Activated CD8-positive, alpha-beta T cell treated with anti-CD3 and anti-CD28 coated beads for 36 hours (primary cell): Measurements from ENCODE around the gene NOC4L. TPM values are rescaled to one million over a fixed set of nuclear protein-coding genes. Genes with fewer than 3 reads are reported as not detected.

Experiments
- ATAC-seq: fragments of 200-7000 bp; cut with Tn5 transposase; one replicate; pipeline ENCODE4 v1.10.0; 2021; ENCODE audit warnings: mild to moderate bottlenecking, moderate library complexity
- CTCF ChIA-PET: fragments of 350-600 bp; sonication (Branson Sonifier 250); formaldehyde crosslinking; loops from one replicate; lab custom pipeline; 2021; ENCODE audit warnings: antibody characterized with exemption; lab: Charles Lee
- POLR2A ChIA-PET: fragments of 350-600 bp; sonication (Branson Sonifier 250); formaldehyde crosslinking; loops from one replicate; lab custom pipeline; 2021; ENCODE audit warnings: antibody characterized with exemption; lab: Charles Lee
- DNase-seq: peaks from one replicate; pipeline ENCODE4 v3.0.0-alpha.2; 2020
- H3K27ac Mint-ChIP-seq: one replicate; pipeline ENCODE4 v1.8.0; 2021; ENCODE audit warnings: mild to moderate bottlenecking, mixed read lengths
- H3K27me3 Mint-ChIP-seq: one replicate; pipeline ENCODE4 v1.8.0; 2021; ENCODE audit warnings: mixed read lengths
- H3K36me3 Mint-ChIP-seq: one replicate; pipeline ENCODE4 v1.8.0; 2021; ENCODE audit warnings: low read depth, mixed read lengths
- H3K4me1 Mint-ChIP-seq: one replicate; pipeline ENCODE4 v1.8.0; 2021; ENCODE audit warnings: low read depth, mixed read lengths
- H3K4me3 Mint-ChIP-seq: one replicate; pipeline ENCODE4 v1.8.0; 2021; ENCODE audit warnings: mild to moderate bottlenecking, moderate library complexity, mixed read lengths
- H3K9me3 Mint-ChIP-seq: one replicate; pipeline ENCODE4 v1.8.0; 2021; ENCODE audit warnings: mixed read lengths
- intact Hi-C: fragments of 100-400 bp; cut with micrococcal nuclease; formaldehyde crosslinking; loops from one replicate; pipeline ENCODE4 v1.10.0; 2022
- total RNA-seq, 2 experiments: library from RNA; stranded (reverse); gene quantifications; one replicate each; pipeline ENCODE4 v1.2.3, GENCODE V29; 2021
- TF ChIP-seq, protein P1 (sequence below): fragments of 200-600 bp; IDR thresholded peaks from one replicate; pipeline ENCODE4 v1.8.0; 2022; ENCODE audit warnings: antibody characterized with exemption, mild to moderate bottlenecking

NOC4L gene
- total RNA-seq, 2 experiments from 2014 or later: 35.6 to 41.2 TPM

GRCh38 chr12:132139912-132140311 is 4.3 kb upstream of the NOC4L start:
- Mint-ChIP-seq H3K4me3 (no peak overlapping the region), H3K27ac (no peak overlapping the region), H3K27me3 (no peaks in the 10 kb centered on the region), H3K36me3 (peaks cover 25% of the 10 kb centered on the region), H3K9me3 (no peaks in the 10 kb centered on the region), H3K4me1 (peaks cover 6% of the 10 kb centered on the region)
- POLR2A ChIA-PET: interaction anchor here (1.0 to 1.4 kb wide), 2 partner anchors 8 to 119 kb away, joined by 3 to 4 read pairs; no protein-coding TSS in a partner anchor
- CTCF ChIA-PET: interaction anchor here (0.5 to 1.3 kb wide), 2 partner anchors 12 to 289 kb away, joined by 3 to 4 read pairs; no protein-coding TSS in a partner anchor
- no peak for DNase-seq
- TF ChIP-seq, protein P1, sequence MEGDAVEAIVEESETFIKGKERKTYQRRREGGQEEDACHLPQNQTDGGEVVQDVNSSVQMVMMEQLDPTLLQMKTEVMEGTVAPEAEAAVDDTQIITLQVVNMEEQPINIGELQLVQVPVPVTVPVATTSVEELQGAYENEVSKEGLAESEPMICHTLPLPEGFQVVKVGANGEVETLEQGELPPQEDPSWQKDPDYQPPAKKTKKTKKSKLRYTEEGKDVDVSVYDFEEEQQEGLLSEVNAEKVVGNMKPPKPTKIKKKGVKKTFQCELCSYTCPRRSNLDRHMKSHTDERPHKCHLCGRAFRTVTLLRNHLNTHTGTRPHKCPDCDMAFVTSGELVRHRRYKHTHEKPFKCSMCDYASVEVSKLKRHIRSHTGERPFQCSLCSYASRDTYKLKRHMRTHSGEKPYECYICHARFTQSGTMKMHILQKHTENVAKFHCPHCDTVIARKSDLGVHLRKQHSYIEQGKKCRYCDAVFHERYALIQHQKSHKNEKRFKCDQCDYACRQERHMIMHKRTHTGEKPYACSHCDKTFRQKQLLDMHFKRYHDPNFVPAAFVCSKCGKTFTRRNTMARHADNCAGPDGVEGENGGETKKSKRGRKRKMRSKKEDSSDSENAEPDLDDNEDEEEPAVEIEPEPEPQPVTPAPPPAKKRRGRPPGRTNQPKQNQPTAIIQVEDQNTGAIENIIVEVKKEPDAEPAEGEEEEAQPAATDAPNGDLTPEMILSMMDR: no peak
- ATAC-seq: no peak
- intact Hi-C loops: no loop called here

DNA sequence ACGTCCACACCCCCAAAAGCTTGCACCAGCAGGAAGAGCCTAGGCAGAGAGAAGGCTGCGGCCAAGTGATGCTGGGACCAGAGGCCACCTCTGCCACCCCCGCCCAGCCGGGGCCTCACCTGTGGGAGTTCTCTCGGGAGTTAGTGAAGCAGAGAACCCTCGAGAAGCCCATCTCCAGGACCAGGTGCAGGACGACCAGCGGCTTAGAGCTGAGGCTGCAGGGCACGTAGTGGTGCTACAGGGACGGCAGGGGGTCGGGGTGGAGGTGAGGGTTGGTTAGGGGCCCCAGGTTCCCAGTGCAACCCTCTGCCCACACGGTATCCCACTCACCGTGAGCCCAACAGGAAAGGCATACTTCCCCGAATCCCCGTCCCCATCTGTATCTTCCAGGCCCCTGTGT is 3.8 kb upstream of the NOC4L start:
- DNase-seq (no peak), ATAC-seq (no peak)
- TF ChIP-seq, protein P1: no peak
- intact Hi-C loops: no loop called here
- peaks cover 25% of the 10 kb centered on the region for H3K36me3 Mint-ChIP-seq
- H3K27me3 Mint-ChIP-seq: no peaks in the 10 kb centered on the region
- H3K4me1 Mint-ChIP-seq: peaks cover 12% of the 10 kb centered on the region
- CTCF ChIA-PET: interaction anchor here (1.1 kb wide), 1 partner anchor 50 kb away, joined by 3 read pairs; no protein-coding TSS in a partner anchor
- H3K4me3 Mint-ChIP-seq: no peak overlapping the region
- H3K27ac Mint-ChIP-seq: no peak overlapping the region
- no peaks in the 10 kb centered on the region for H3K9me3 Mint-ChIP-seq
- POLR2A ChIA-PET: interaction anchor here (1.3 kb wide), 1 partner anchor 254 kb away, joined by 5 read pairs; no protein-coding TSS in a partner anchor

- DNase-seq: no peak
- intact Hi-C loops: no loop called here
- Mint-ChIP-seq H3K9me3 (no peaks in the 10 kb centered on the region), H3K4me1 (peaks cover 19% of the 10 kb centered on the region), H3K27ac (no peak overlapping the region), H3K36me3 (peaks cover 25% of the 10 kb centered on the region), H3K27me3 (no peaks in the 10 kb centered on the region), H3K4me3 (no peak overlapping the region)
- TF ChIP-seq, protein P1: no peak
- ATAC-seq: no peak
- POLR2A ChIA-PET: interaction anchor here (1.1 to 1.3 kb wide), 2 partner anchors 9 to 255 kb away, joined by 3 to 5 read pairs; no protein-coding TSS in a partner anchor
- CTCF ChIA-PET: interaction anchor here (1.1 kb wide), 1 partner anchor 51 kb away, joined by 3 read pairs; no protein-coding TSS in a partner anchor
Measured at GRCh38 chr12:132140918-132141841, 3.1 kb upstream of the NOC4L start.

DNA sequence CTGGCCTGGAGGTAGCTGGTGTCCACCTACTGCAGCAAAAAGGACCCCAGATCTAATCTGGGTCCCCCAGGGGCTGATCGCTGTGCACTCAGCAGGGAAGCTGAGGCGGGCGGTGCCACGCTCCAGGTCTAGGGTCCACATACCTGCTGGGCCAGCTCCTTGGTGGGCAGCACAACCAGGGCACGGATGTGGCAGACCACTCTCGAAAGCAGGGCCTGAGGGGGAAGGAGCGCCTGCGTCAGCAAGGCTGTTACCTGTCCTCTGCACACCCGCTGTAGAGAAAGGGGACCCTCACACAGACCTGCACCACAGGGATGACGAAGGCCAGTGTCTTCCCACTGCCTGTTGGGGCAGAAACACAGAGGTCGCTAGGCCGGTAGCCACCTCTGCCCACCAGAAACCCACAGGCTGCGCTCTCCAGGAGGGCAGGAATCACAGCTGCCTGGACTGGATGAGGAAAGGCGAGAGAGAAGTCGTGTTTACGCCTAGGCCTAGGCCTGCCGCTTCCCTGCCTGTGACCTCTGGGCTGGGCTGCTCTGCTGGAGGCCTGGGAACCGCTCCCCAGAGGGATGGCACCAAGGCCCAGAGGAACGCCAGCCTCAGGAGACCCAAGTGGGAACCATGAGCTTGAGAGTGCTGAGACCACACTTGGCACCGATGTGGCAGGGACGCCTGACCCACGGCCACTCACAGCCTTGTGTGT is 2.1 kb upstream of the NOC4L start:
- intact Hi-C loops: no loop called here
- H3K27me3 Mint-ChIP-seq: no peaks in the 10 kb centered on the region
- DNase-seq: no peak
- peaks cover 25% of the 10 kb centered on the region for H3K36me3 Mint-ChIP-seq
- ChIA-PET CTCF (interaction anchor here (1.2 kb wide), 1 partner anchor 77 kb away, joined by 3 read pairs; no protein-coding TSS in a partner anchor), POLR2A (interaction anchor here (1.1 kb wide), 1 partner anchor 10 kb away, joined by 3 read pairs; no protein-coding TSS in a partner anchor)
- no peak for ATAC-seq
- H3K9me3 Mint-ChIP-seq: no peaks in the 10 kb centered on the region
- no peak overlapping the region for H3K27ac Mint-ChIP-seq
- TF ChIP-seq, protein P1: no peak
- H3K4me1 Mint-ChIP-seq: peaks cover 25% of the 10 kb centered on the region
- H3K4me3 Mint-ChIP-seq: peak overlapping the region; percentile 90
